Suprapubic skin (tissue), 3 donors: ENCODE measurements around the gene INMT.

Experiments used
- CTCF ChIP-seq, 2 donors: fragments of 200-600 bp in 1 of 2; fragments of 450-650 bp in 1 of 2; sonication (generic) in 1 of 2; IDR thresholded peaks; one replicate each; pipeline ENCODE4 v1.5.1; 2016 to 2019; ENCODE audit warnings: antibody characterized with exemption in 2 of 2, mild to moderate bottlenecking in 1 of 2, moderate library complexity in 1 of 2
- POLR2A ChIP-seq, 2 donors: fragments of 450-650 bp; IDR thresholded peaks; one replicate each; pipeline ENCODE4 v1.6.1; 2017; ENCODE audit warnings: antibody characterized with exemption in 2 of 2, mild to moderate bottlenecking in 2 of 2, moderate library complexity in 2 of 2

GRCh38 chr7:30795161-30795948 lies 43.4 kb downstream of the INMT start:
- TF ChIP-seq POLR2A (IDR thresholded peaks at IDR 0.05) (no peak), CTCF (IDR thresholded peaks at IDR 0.05) (no peak)
